Mucosa of descending colon (tissue), 3 donors: ENCODE measurements around the gene UBL4A. TPM values are rescaled to one million over a fixed set of nuclear protein-coding genes. Genes with fewer than 3 reads are reported as not detected.
"Not testable (repeated sequence)": the region's sequence is repeated elsewhere in the genome, so short reads cannot be mapped to it uniquely, and the experiment has no call there.

ENCODE experiments used
- ATAC-seq: fragments of 200-7000 bp; cut with Tn5 transposase; one replicate; pipeline ENCODE4 v1.9.1; 2020; ENCODE audit warnings: mild to moderate bottlenecking, moderate library complexity
- DNase-seq, 3 donors: peaks; one replicate each; pipeline ENCODE4 v3.0.0-alpha.2; 2020
- H3K36me3 ChIP-seq: fragments of 200-600 bp; one replicate; pipeline ENCODE4 v1.8.0; 2021; ENCODE audit warnings: low read depth, mild to moderate bottlenecking
- H3K4me1 ChIP-seq: fragments of 200-600 bp; one replicate; pipeline ENCODE4 v1.8.0; 2021; ENCODE audit warnings: low read depth, mild to moderate bottlenecking
- H3K4me3 ChIP-seq: fragments of 200-600 bp; one replicate; pipeline ENCODE4 v1.8.0; 2021; ENCODE audit warnings: mild to moderate bottlenecking
- H3K9me3 ChIP-seq: fragments of 200-600 bp; one replicate; pipeline ENCODE4 v1.8.0; 2021; ENCODE audit warnings: mild to moderate bottlenecking
- CTCF ChIP-seq: fragments of 200-600 bp; IDR thresholded peaks from one replicate; pipeline ENCODE4 v1.8.0; 2022; ENCODE audit warnings: antibody characterized with exemption, mild to moderate bottlenecking
- intact Hi-C, 2 donors: fragments of 100-400 bp; cut with DNase I in 1 of 2; cut with micrococcal nuclease in 1 of 2; formaldehyde crosslinking; loops; one replicate each; pipeline versions ENCODE4 v1.11.0 to v1.11.1; 2022; cut with DNase I, micrococcal nuclease
- total RNA-seq, 3 donors: library from RNA; stranded (reverse); fragmentation: NEBNext Ultra II Directional in 2 of 3; extraction: Animal tissue kit (Norgen Biotek cat#: 25700) in 2 of 3; gene quantifications; one replicate each; pipeline versions ENCODE4 v1.2.1 to v1.2.4, GENCODE V29; 2021 to 2023
- donor health status: DM: no; HTN: no; CAD: no; lungs with moderate emphysema.
- donor health status: DM: no; HTN: no; CAD: no.
- donor health status: DM: no; HTN: yes; CAD: no.

Gene UBL4A
- total RNA-seq, 3 donors from 2014 or later = 29.2 to 41.6 (median 32.3) TPM

- no peaks in the 10 kb centered on the region for H3K36me3 ChIP-seq
- DNase-seq (no peak), ATAC-seq (peak; percentile 15)
- no peak for TF ChIP-seq CTCF
- intact Hi-C loops = no loop called here
- no peaks in the 10 kb centered on the region for H3K9me3 ChIP-seq
- H3K4me1 ChIP-seq = no peaks in the 10 kb centered on the region
- no peak overlapping the region for H3K4me3 ChIP-seq
Measured at GRCh38 chrX:154506483-154507332, 20.3 kb upstream of the UBL4A start.

- intact Hi-C loops = no loop called here
- Histone ChIP-seq H3K36me3 (no peaks in the 10 kb centered on the region), H3K4me1 (no peaks in the 10 kb centered on the region), H3K4me3 (no peak overlapping the region), H3K9me3 (no peaks in the 10 kb centered on the region)
- ATAC-seq (no peak), DNase-seq (no peak)
- no peak for TF ChIP-seq CTCF
Measured at GRCh38 chrX:154505734-154506133, 19.3 kb upstream of the UBL4A start.

- no peak for TF ChIP-seq CTCF
- no peak overlapping the region for H3K4me3 ChIP-seq
- no peaks in the 10 kb centered on the region for H3K9me3 ChIP-seq
- no peak for ATAC-seq
- H3K4me1 ChIP-seq = no peaks in the 10 kb centered on the region
- no peak for DNase-seq
- intact Hi-C loops = no loop called here
- H3K36me3 ChIP-seq = no peaks in the 10 kb centered on the region
Measured at GRCh38 chrX:154502989-154503388, 16.6 kb upstream of the UBL4A start.

GRCh38 chrX:154502098-154502497 lies 15.7 kb upstream of the UBL4A start:
- ATAC-seq (no peak), DNase-seq (no peak)
- intact Hi-C loops = no loop called here
- Histone ChIP-seq H3K4me1 (no peaks in the 10 kb centered on the region), H3K4me3 (no peak overlapping the region), H3K36me3 (no peaks in the 10 kb centered on the region), H3K9me3 (no peaks in the 10 kb centered on the region)
- TF ChIP-seq CTCF = no peak

GRCh38 chrX:154501423-154501822 lies 15.0 kb upstream of the UBL4A start:
- H3K9me3 ChIP-seq, H3K4me3 ChIP-seq, H3K4me1 ChIP-seq, H3K36me3 ChIP-seq, DNase-seq, intact Hi-C loops, ATAC-seq: not testable (repeated sequence)

- DNase-seq, H3K9me3 ChIP-seq, H3K36me3 ChIP-seq, H3K4me3 ChIP-seq, H3K4me1 ChIP-seq, intact Hi-C loops, ATAC-seq: not testable (repeated sequence)
Measured at GRCh38 chrX:154496591-154497137, 10.2 kb upstream of the UBL4A start.
